GM18861 (cell line): ENCODE data around the gene NUDT22.

ENCODE experiments used
- ATAC-seq: cut with Tn5 transposase; IDR thresholded peaks from one replicate; pipeline ENCODE4 v1.9.1; 2021; ENCODE audit not compliant: unreplicated experiment

NUDT22 gene

GRCh38 chr11:64268893-64269539 is 42.9 kb downstream of the NUDT22 start:
- ATAC-seq, result peak; percentile 17

- peak; percentile 50 for ATAC-seq
These were observed 43.6 kb downstream of the NUDT22 start for GRCh38 chr11:64269540-64270220.

GRCh38 chr11:64275031-64275800 is 49.1 kb downstream of the NUDT22 start:
- no peak for ATAC-seq

GRCh38 chr11:64275841-64276240 is 49.8 kb downstream of the NUDT22 start:
- ATAC-seq, result no peak

GRCh38 chr11:64276653-64277431 is 50.8 kb downstream of the NUDT22 start:
- no peak for ATAC-seq

GRCh38 chr11:64278576-64279190 is 52.6 kb downstream of the NUDT22 start:
- no peak for ATAC-seq
